GM18526 (cell line): ENCODE measurements around the gene ZDHHC7.

Source experiments
- POLR2A ChIP-seq: IDR thresholded peaks from 3 replicates; pipeline ENCODE4 v1.6.1; 2011; ENCODE audit not compliant: insufficient read length; ENCODE audit errors: extremely low read depth

Gene ZDHHC7

DNA sequence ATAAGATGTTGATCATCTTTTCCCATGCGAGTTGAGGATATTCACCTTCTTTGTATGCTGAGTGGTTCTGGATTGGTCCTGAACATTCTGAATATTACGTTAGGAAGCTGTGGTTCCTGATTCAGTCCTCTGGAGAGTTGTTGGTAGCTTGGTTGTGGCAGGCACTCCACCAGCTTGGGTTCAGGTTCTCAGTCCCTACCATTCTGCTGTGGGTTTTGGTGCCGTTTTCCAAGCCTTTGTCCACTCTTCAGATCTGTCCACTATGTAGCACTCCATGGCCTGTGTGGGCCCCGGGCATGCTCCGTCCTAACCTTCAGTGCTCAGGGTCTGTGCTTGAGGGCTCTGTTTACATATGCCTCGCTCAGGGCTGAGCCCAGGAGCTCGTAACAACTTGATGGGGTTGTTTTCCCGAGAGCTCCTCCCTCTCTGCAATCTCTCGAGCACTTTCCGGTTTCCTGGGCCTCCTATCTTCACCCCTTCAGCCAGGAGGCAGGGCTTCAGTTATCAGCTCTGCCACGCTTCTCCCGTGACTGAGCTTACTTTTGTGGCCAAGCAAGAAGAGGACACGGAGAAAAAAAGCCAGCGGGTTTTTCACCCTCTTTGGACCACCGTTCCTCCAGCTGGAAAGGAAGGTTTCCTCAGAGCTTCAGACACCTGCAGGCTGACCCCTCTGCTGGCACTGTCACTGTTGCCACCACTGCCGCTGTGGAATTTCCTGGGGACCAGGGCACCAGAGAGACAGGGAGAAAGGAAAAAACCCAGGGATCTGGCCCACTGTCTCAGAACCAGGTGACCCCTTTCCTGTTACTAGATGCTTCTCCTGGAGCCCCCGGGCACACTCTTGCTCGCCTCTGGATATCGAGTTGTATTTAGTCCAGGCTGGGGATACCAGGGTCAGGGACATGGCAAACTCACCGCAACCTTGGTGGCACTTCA, 35.9 kb upstream of the ZDHHC7 start:
- TF ChIP-seq POLR2A: no peak

DNA sequence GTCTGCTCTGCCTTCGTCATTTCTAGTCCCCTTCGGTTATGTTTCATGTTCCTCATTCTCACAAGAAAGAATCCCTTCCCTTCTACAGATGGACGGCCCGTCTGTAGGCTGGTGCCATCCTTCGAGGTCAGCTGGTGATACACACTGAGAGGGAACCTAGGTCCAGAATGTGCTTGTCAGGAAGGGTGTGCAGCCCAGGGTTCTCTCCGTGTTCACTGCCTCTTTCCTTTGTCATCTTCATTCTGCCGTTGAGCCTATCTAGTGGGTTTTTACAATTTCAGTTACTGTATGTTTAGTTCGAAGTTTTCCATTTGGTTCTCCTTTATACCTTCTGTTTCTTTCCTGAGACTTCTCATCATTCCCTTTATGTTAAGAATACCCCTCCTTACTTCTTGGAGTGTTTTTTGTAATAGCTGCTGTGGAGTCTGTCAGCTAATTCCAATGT, 35.2 kb upstream of the ZDHHC7 start:
- TF ChIP-seq POLR2A: no peak

DNA sequence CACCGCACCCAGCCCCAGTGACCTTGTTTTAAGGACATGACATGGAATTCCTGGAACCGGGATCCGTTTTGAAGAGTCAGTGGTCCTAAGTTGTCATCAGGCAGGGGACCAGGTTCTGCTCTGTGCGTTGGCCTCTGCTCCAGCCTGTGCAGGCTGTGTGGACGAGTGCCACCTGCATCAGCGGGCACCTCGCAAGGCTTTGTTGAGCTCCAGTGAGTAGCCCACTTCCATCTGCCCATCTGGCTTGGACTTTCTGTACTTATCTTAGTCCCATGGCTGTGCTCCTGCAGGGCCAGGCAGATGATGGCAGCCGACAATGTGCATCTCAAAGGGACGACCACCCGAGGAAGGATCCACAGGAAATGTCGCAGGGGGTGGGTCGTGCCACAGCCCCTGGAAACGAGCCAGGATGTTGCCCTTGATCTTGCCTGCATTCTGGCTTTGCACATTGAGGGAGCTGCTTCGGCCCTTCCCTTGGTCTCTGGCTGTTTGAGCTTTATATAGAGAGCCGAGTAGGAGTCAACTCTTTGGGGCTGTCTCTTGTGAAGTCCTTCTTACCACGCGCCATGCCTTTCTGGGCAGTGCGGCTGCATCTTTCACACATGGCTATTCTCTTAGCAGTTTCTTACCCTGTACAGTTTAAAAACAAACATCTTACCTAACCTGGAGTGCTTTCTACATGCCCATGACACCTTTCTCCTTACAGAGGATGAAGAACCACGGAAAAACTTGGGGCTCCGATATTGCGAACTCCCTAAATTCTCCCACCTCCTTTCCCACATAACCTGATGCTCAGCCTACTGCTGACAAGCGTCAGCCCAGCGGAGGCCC, 34.5 kb upstream of the ZDHHC7 start:
- no peak for TF ChIP-seq POLR2A

GRCh38 chr16:85045077-85045476, 33.7 kb upstream of the ZDHHC7 start:
- TF ChIP-seq POLR2A: no peak

GRCh38 chr16:85042606-85043005, 31.3 kb upstream of the ZDHHC7 start:
- TF ChIP-seq POLR2A: no peak

DNA sequence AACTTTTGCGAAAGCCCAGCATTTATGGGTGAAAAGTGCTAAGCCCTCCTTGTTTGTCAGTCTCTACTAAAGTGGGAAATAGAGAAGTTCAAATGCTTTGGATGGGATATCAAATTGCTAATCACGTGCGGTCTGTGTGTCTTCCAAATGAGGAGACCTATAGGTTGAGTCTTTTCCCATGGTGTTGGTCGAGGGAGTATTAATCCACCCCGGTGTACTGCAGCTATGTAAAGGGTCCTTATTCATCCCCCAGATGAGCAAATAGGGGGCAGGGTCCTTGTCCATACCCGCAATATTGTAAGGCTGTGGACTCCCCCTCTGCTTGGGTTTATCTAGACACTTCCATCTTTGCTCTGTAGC, 30.8 kb upstream of the ZDHHC7 start:
- no peak for TF ChIP-seq POLR2A

- TF ChIP-seq POLR2A: no peak
These were observed 30.2 kb upstream of the ZDHHC7 start for GRCh38 chr16:85041219-85042166.

DNA sequence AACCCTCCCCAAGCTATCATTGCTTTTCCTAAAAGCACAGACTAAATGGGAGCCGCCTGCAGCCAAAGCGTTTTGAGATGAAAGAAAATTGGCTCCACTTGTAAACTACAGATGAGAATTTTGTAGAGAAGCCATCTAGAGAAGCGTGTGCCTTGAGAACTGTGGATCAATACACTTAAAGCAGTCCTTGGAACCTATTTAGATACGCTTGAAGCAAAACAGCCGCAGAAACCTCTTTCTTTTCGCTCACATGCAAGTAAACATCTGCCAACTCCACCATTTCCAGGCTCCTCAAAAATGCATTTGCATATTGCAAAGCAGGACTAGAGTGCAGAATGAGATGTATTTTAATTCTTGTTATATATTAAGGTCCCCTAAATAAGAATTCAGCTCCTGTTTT, 29.4 kb upstream of the ZDHHC7 start:
- no peak for TF ChIP-seq POLR2A

DNA sequence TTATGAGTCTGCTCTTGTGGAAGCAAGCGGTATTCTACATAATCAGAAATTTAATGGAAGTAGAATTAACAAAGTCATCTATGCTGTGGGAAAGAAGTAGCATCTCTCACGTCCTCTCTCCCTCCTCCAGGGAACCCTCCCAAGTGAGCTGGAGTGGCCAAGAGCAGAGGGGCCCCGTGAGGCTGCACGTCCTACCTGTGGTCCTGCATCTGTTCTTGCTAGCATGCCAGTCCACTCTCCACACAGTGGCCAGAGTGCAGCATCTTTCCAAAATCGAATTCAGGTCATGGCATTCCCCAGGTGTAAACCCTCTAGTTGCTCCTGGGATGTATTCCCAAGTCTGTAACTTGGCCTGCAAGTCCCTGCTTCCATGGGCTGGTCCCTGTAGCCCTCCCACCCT, 26.4 kb upstream of the ZDHHC7 start:
- no peak for TF ChIP-seq POLR2A

DNA sequence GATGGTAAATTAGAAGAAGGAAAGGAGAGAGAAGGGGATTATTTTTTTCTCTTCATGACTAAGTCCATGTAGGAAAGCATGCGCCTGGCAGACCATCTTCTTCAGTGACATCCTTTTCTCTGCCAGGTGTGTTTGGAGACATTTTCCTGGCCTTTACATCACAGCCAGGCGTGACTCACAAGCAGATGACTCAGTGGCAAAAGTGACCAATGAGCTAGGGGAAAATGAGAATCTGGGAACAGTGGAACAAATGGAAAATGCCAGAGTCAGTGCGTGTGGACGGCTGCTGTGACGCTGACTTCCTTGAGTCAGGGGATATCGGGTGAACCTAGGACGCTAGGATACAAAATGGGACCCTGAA, 25.7 kb upstream of the ZDHHC7 start:
- TF ChIP-seq POLR2A: no peak

GRCh38 chr16:85036236-85037049, 25.1 kb upstream of the ZDHHC7 start:
- TF ChIP-seq POLR2A: no peak

DNA sequence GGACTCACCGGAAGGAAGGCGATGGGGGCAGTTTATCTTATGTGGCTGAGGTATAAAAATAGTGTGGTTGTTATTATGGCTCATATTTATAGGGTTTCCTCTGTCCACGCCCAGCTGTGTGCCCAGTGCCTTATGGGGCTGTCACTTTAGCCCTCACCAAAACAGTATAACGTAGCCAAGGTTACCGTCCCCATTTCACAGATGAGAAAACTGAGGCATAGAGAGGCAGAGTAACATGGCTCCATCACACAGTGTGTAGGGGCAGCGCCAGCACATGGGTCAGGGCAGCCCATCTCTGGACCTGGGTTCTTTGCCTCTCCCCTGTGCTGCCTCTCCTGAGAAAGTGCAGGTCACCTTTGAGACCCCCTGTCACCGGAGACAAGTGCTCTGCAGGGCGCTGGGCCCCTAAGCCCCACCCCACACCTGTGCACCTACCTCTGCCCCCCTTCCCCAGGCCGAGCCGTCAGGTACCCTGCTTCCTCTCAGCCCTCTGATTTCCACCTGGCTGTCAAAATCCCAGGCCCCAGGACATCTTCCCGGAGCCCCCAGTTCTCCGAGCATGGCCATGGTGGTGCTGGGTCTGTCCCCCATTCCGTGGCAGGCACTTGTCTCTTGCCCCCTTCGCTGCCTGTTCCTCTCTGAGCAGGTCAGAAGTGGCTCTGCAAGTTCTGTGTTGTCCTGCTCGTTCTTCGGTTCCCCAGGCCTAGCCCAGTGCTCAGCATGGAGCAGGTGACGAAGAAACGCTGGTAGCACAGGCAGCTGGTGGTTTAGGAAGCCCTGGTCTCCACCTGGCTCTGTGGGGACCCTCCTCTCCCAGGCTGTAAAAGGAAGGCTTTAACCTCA, 23.5 kb upstream of the ZDHHC7 start:
- no peak for TF ChIP-seq POLR2A

DNA sequence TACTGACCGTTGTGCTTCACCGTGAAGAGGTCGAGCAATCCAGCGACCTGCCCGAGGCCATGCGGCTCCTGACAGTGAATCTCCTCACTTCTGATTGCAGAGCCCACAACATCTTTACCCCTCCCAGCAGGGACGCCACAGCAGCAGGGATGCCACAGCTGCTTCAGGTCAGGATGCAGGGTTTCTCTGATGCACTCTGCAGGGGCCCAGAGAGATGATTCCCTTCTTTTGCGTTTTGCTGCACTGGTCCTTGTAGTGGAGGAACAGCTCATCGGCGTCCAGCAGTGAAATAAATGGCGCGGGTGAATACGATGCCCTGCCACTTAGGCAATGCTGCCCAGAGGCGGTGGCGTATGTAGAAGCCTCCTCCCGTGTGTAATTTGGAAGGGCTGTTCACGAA, 21.8 kb upstream of the ZDHHC7 start:
- no peak for TF ChIP-seq POLR2A
